Endothelial cell of umbilical vein (primary cell): Measurements from ENCODE around the gene NARS2.

Source experiments
- CTCF ChIP-seq, 2 donors: IDR thresholded peaks; 1 replicate in 1 of 2; 2 replicates in 1 of 2; pipeline ENCODE4 v1.5.1; 2011; ENCODE audit warnings: low read length in 2 of 2, mild to moderate bottlenecking in 2 of 2, moderate library complexity in 2 of 2, control low read depth in 1 of 2, inconsistent platforms in 1 of 2, low read depth in 1 of 2; ENCODE audit not compliant: insufficient read depth in 1 of 2; ENCODE audit errors: extremely low read depth in 1 of 2
- GATA2 ChIP-seq: IDR thresholded peaks from 2 replicates; pipeline ENCODE4 v1.7.0; 2011; ENCODE audit warnings: low read depth, mild to moderate bottlenecking, moderate library complexity, mixed read lengths, low read length; ENCODE audit not compliant: insufficient read length, insufficient read depth
- MAX ChIP-seq: IDR thresholded peaks from 2 replicates; pipeline ENCODE4 v1.6.1; 2011; ENCODE audit not compliant: insufficient read depth, insufficient read length
- POLR2A ChIP-seq: IDR thresholded peaks from 2 replicates; pipeline ENCODE4 v1.6.1; 2012; ENCODE audit warnings: low read depth, mild to moderate bottlenecking, control low read depth, low read length
- POLR2AphosphoS5 ChIP-seq: IDR thresholded peaks from 2 replicates; pipeline ENCODE4 v1.6.1; 2012; ENCODE audit warnings: low read depth, mild to moderate bottlenecking, control low read depth, low read length, moderate library complexity; ENCODE audit not compliant: insufficient read depth

GRCh38 chr11:78552881-78553280, 21.8 kb downstream of the NARS2 start:
- TF ChIP-seq POLR2AphosphoS5 (no peak), CTCF (IDR thresholded peaks at IDR 0.05; ENCODE audit: extremely low read depth in 1 of 2, insufficient read depth in 1 of 2, low read depth in 1 of 2, low read length in 2 of 2) (no peak), POLR2A (no peak), MAX (no peak), GATA2 (no peak)
